Esophagus squamous epithelium (tissue), 5 donors: ENCODE results near the gene GH1. TPM values are rescaled to one million over a fixed set of nuclear protein-coding genes. Genes with fewer than 3 reads are reported as not detected.

Source experiments
- DNase-seq: peaks from one replicate; lab custom pipeline; 2025; lab: John Stamatoyannopoulos, UW
- H3K27ac ChIP-seq, 4 donors: fragments of 200-600 bp; sonication (generic); one replicate each; pipeline ENCODE4 v1.5.1; 2016 to 2019; ENCODE audit warnings: mild to moderate bottlenecking in 1 of 4
- H3K27me3 ChIP-seq, 4 donors: fragments of 200-600 bp; sonication (generic); 1 replicate in 3 of 4; 2 replicates in 1 of 4; pipeline versions ENCODE4 v1.5.1 to v1.6.0; 2017 to 2021; ENCODE audit warnings: antibody characterized with exemption in 1 of 4
- H3K36me3 ChIP-seq, 3 donors: fragments of 200-600 bp; sonication (generic); one replicate each; pipeline ENCODE4 v1.5.1; 2016 to 2019
- H3K4me1 ChIP-seq, 3 donors: fragments of 200-600 bp; sonication (generic); one replicate each; pipeline ENCODE4 v1.5.1; 2017 to 2019
- H3K4me3 ChIP-seq, 4 donors: fragments of 200-600 bp; sonication (generic); 1 replicate in 3 of 4; 2 replicates in 1 of 4; pipeline ENCODE4 v1.5.1; 2016 to 2019; ENCODE audit warnings: mild to moderate bottlenecking in 2 of 4, moderate library complexity in 1 of 4
- H3K9me3 ChIP-seq, 3 donors: fragments of 200-600 bp; sonication (generic); one replicate each; pipeline ENCODE4 v1.5.1; 2016 to 2019
- CTCF ChIP-seq, 6 experiments: fragments of 450-650 bp in 4 of 6; fragments of 200-600 bp in 2 of 6; sonication (generic) in 2 of 6; IDR thresholded peaks; one replicate each; pipeline ENCODE4 v1.5.1; 2016 to 2019; ENCODE audit warnings: antibody characterized with exemption in 6 of 6, mild to moderate bottlenecking in 4 of 6, moderate library complexity in 4 of 6
- POLR2A ChIP-seq, 4 donors: fragments of 450-650 bp; IDR thresholded peaks; one replicate each; pipeline ENCODE4 v1.6.1; 2017; ENCODE audit warnings: antibody characterized with exemption in 4 of 4, mild to moderate bottlenecking in 4 of 4, moderate library complexity in 3 of 4
- WGBS, 2 donors: methylation state at CpG; one replicate each; pipeline ENCODE4 v1.1.5; 2018; 5-methylcytosine and 5-hydroxymethylcytosine counted together
- intact Hi-C: fragments of 100-400 bp; cut with DNase I; formaldehyde crosslinking; loops from one replicate; pipeline ENCODE4 v1.15.0; 2022
- total RNA-seq, 4 donors: library from RNA; depleted of rRNA; stranded (reverse); fragments of >200 nt; gene quantifications; one replicate each; pipeline ENCODE4 v1.1.0, GENCODE V29; 2016
- donor health status: DM: yes; HTN: yes; CAD: no.

The GH1 gene
- total RNA-seq, 4 donors from 2014 or later = not detected

- Histone ChIP-seq H3K27me3 (peaks cover 0 to 19% (median 0%) of the 10 kb centered on the region in 4 donors), H3K9me3 (no peaks in the 10 kb centered on the region), H3K27ac (no peak overlapping the region), H3K4me1 (no peaks in the 10 kb centered on the region), H3K4me3 (no peak overlapping the region), H3K36me3 (no peaks in the 10 kb centered on the region)
- no peak for DNase-seq
- intact Hi-C loops = no loop called here
- WGBS, 2 donors = 77% methylated on average over 6 to 11 of the region's 11 CpGs
- TF ChIP-seq CTCF (IDR thresholded peaks at IDR 0.05) (no peak), POLR2A (IDR thresholded peaks at IDR 0.05) (no peak)
Observed at GRCh38 chr17:63955232-63955631, 36.6 kb upstream of the GH1 start.

GRCh38 chr17:63954402-63955063 lies 35.9 kb upstream of the GH1 start:
- H3K9me3 ChIP-seq = no peaks in the 10 kb centered on the region
- intact Hi-C loops = no loop called here
- 53 to 60% methylated on average over 5 to 6 of the region's 11 CpGs for WGBS, 2 donors
- H3K36me3 ChIP-seq = no peaks in the 10 kb centered on the region
- no peak overlapping the region for H3K4me3 ChIP-seq
- H3K27ac ChIP-seq = no peak overlapping the region
- H3K4me1 ChIP-seq = no peaks in the 10 kb centered on the region
- H3K27me3 ChIP-seq = peaks cover 0 to 20% (median 0%) of the 10 kb centered on the region in 4 donors
- no peak for DNase-seq
- TF ChIP-seq POLR2A (IDR thresholded peaks at IDR 0.05) (no peak), CTCF (IDR thresholded peaks at IDR 0.05) (no peak)

- H3K9me3 ChIP-seq = no peaks in the 10 kb centered on the region
- H3K4me1 ChIP-seq = peaks cover 0 to 8% (median 0%) of the 10 kb centered on the region in 3 donors
- no peaks in the 10 kb centered on the region for H3K36me3 ChIP-seq
- DNase-seq = no peak
- no peak overlapping the region for H3K27ac ChIP-seq
- intact Hi-C loops = no loop called here
- H3K4me3 ChIP-seq = no peak overlapping the region
- H3K27me3 ChIP-seq = peaks cover 0 to 37% (median 0%) of the 10 kb centered on the region in 4 donors
- WGBS, 2 donors = 80 to 84% methylated on average over 10 of the region's 29 CpGs
- TF ChIP-seq POLR2A (IDR thresholded peaks at IDR 0.05) (no peak), CTCF (IDR thresholded peaks at IDR 0.05) (peak; percentile 21 to 61 (median 42))
Observed at GRCh38 chr17:63950940-63951907, 32.6 kb upstream of the GH1 start.

GRCh38 chr17:63949576-63950250 lies 31.1 kb upstream of the GH1 start:
- DNase-seq = no peak
- no peaks in the 10 kb centered on the region for H3K9me3 ChIP-seq
- WGBS, 2 donors = 58 to 68% methylated on average over 12 to 13 of the region's 18 CpGs
- H3K27ac ChIP-seq = no peak overlapping the region
- TF ChIP-seq POLR2A (IDR thresholded peaks at IDR 0.05) (no peak), CTCF (IDR thresholded peaks at IDR 0.05) (no peak)
- intact Hi-C loops = no loop called here
- peaks cover 0 to 37% (median 0%) of the 10 kb centered on the region in 4 donors for H3K27me3 ChIP-seq
- H3K36me3 ChIP-seq = no peaks in the 10 kb centered on the region
- no peak overlapping the region for H3K4me3 ChIP-seq
- peaks cover 0 to 11% (median 0%) of the 10 kb centered on the region in 3 donors for H3K4me1 ChIP-seq
